CD4-positive, alpha-beta memory T cell (primary cell): ENCODE data around the gene STMP1. TPM values are rescaled to one million over a fixed set of nuclear protein-coding genes. Genes with fewer than 3 reads are reported as not detected.
"Not testable (repeated sequence)": the region's sequence is repeated elsewhere in the genome, so short reads cannot be mapped to it uniquely, and the experiment has no call there.

Source experiments
- CTCF ChIA-PET: fragments of 350-600 bp; sonication (Branson Sonifier 250); formaldehyde crosslinking; loops from one replicate; lab custom pipeline; 2021; ENCODE audit warnings: inconsistent platforms; ENCODE audit not compliant: partially characterized antibody; lab: Charles Lee
- POLR2A ChIA-PET: fragments of 350-600 bp; sonication (Branson Sonifier 250); formaldehyde crosslinking; loops from one replicate; lab custom pipeline; 2021; ENCODE audit not compliant: partially characterized antibody; lab: Charles Lee
- DNase-seq, 5 donors: peaks; one replicate each; pipeline versions ENCODE4 v3.0.0 to v3.0.0-alpha.2; 2020 to 2022; ENCODE audit warnings: mixed read lengths in 1 of 5
- H3K27ac ChIP-seq: one replicate; pipeline ENCODE4 v1.7.0; 2013; ENCODE audit warnings: low read depth, low read length
- H3K27me3 ChIP-seq: 2 replicates; pipeline ENCODE4 v1.7.0; 2013; ENCODE audit warnings: mild to moderate bottlenecking, low read length, moderate library complexity; ENCODE audit not compliant: insufficient read depth
- H3K36me3 ChIP-seq: 2 replicates; pipeline ENCODE4 v1.7.0; 2013; ENCODE audit warnings: mild to moderate bottlenecking, low read length, moderate library complexity; ENCODE audit not compliant: insufficient read depth
- H3K4me1 ChIP-seq: 2 replicates; pipeline ENCODE4 v1.7.0; 2013; ENCODE audit warnings: mild to moderate bottlenecking, low read length, moderate library complexity; ENCODE audit not compliant: insufficient read depth
- H3K4me3 ChIP-seq, 2 donors: one replicate each; pipeline ENCODE4 v1.7.0; 2013; ENCODE audit warnings: low read length in 2 of 2, mild to moderate bottlenecking in 1 of 2
- H3K9me3 ChIP-seq, 2 donors: one replicate each; pipeline ENCODE4 v1.7.0; 2013; ENCODE audit warnings: low read length in 2 of 2, control low read depth in 1 of 2; ENCODE audit not compliant: control insufficient read depth in 1 of 2
- H3K27ac Mint-ChIP-seq, 7 donors: one replicate each; pipeline ENCODE4 v1.8.0; 2020 to 2021; ENCODE audit warnings: mixed read lengths in 7 of 7, mild to moderate bottlenecking in 6 of 7, inconsistent platforms in 3 of 7, moderate library complexity in 3 of 7
- H3K27me3 Mint-ChIP-seq, 2 donors: one replicate each; pipeline ENCODE4 v1.8.0; 2020 to 2021; ENCODE audit warnings: mixed read lengths in 2 of 2
- H3K36me3 Mint-ChIP-seq, 2 donors: one replicate each; pipeline ENCODE4 v1.8.0; 2020 to 2021; ENCODE audit warnings: mixed read lengths in 2 of 2, inconsistent platforms in 1 of 2, mild to moderate bottlenecking in 1 of 2
- H3K4me1 Mint-ChIP-seq, 4 donors: one replicate each; pipeline ENCODE4 v1.8.0; 2020 to 2021; ENCODE audit warnings: mixed read lengths in 4 of 4, mild to moderate bottlenecking in 1 of 4
- H3K4me3 Mint-ChIP-seq, 8 donors: one replicate each; pipeline ENCODE4 v1.8.0; 2020 to 2021; ENCODE audit warnings: mixed read lengths in 8 of 8, mild to moderate bottlenecking in 7 of 8, moderate library complexity in 6 of 8, inconsistent platforms in 3 of 8
- H3K9me3 Mint-ChIP-seq, 8 donors: one replicate each; pipeline ENCODE4 v1.8.0; 2020 to 2021; ENCODE audit warnings: mixed read lengths in 8 of 8, mild to moderate bottlenecking in 5 of 8, inconsistent platforms in 3 of 8, moderate library complexity in 1 of 8
- intact Hi-C: fragments of 100-400 bp; cut with micrococcal nuclease; formaldehyde crosslinking; loops from one replicate; pipeline ENCODE4 v1.15.1; 2023
- polyA plus RNA-seq, 2 donors: library from polyadenylated mRNA; unstranded; fragments of 300-500 nt; fragmentation: Illumina TruSeq; gene quantifications; one replicate each; pipeline ENCODE4 v1.2.3, GENCODE V29; 2021
- total RNA-seq, 2 experiments: library from RNA; stranded (reverse); gene quantifications; one replicate each; pipeline ENCODE4 v1.2.3, GENCODE V29; 2021

STMP1 gene
- total and polyA plus RNA-seq, 4 experiments from 2014 or later: 29.5 to 59.2 (median 37.0) TPM

DNA sequence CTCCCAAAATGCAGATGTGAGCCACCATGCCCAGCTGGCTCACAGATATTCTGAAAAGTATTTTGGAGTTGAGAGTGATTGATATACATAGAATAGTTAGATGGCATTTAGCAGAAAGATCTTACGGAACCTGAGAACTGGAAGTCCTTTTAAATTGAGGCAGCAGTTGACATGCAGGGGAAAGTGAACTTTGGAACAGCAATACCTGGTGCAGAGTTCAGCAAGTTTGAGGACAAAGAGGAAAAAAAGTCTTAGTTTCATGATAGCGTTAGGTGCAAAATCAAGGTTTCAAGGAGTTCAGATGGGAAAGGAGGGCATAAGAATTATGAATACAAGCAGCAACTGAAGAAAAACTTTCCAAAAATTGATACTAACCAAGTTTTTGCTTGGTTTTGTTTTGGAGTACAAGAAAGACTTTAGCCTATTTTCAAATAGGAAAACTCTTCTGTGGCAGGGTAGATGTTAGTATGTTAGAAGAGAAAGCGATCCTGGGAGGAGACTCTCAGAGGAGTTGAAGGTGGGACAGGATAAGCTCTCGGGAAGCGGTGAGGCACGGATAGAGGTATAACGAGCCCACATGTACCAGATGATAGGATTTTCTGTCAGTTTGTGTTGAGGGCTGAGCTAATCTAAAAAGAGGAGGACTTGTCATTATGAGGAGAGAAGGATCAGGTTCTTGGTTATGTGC is 28.0 kb upstream of the STMP1 start:
- Mint-ChIP-seq H3K9me3 (peaks cover 0 to 2% (median 0%) of the 10 kb centered on the region in 8 donors), H3K4me1 (peaks cover 0 to 4% (median 0%) of the 10 kb centered on the region in 4 donors), H3K36me3 (peaks cover 38 to 58% of the 10 kb centered on the region in 2 donors), H3K27ac (peak overlapping the region in 2 of 7 donors; percentile 27 to 47), H3K27me3 (no peaks in the 10 kb centered on the region), H3K4me3 (no peak overlapping the region)
- H3K4me3 ChIP-seq: no peak overlapping the region
- no peaks in the 10 kb centered on the region for H3K9me3 ChIP-seq
- H3K27me3 ChIP-seq: no peaks in the 10 kb centered on the region
- POLR2A ChIA-PET: no interaction called here
- DNase-seq: no peak
- H3K36me3 ChIP-seq: peaks cover 48% of the 10 kb centered on the region
- H3K27ac ChIP-seq: no peak overlapping the region
- H3K4me1 ChIP-seq: no peaks in the 10 kb centered on the region
- intact Hi-C loops: no loop called here
- CTCF ChIA-PET: interaction anchor here (0.6 to 7.7 kb wide), 2 partner anchors 11 to 299 kb away, joined by 3 to 36 read pairs; no protein-coding TSS in a partner anchor

- CTCF ChIA-PET: interaction anchor here (1.0 kb wide), 1 partner anchor 21 kb away, joined by 3 read pairs; no protein-coding TSS in a partner anchor
- not testable (repeated sequence) for H3K9me3 Mint-ChIP-seq
Observed at GRCh38 chr7:135639690-135640089, 22.6 kb upstream of the STMP1 start.

DNA sequence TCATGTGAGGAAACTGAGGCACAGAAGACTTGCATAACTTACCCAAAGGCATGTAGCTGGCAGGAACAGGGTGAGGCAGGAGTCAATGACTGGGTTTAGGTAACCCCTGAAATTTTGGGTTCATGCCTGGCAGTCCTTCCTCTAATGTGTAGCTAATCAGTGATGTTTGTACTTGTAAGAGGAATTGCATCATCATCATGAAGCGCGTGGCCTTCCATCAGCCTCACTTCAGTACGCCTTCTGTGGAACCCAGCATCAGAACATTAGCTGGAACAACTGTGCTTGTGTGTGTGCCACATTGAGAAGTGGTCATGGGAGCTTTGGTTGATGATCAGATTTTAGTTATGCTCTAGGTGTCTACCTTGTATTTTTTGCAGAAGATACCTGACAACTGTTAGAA is 18.2 kb upstream of the STMP1 start:
- Histone ChIP-seq H3K36me3 (peaks cover 47% of the 10 kb centered on the region), H3K27ac (no peak overlapping the region), H3K4me3 (no peak overlapping the region), H3K4me1 (no peaks in the 10 kb centered on the region), H3K27me3 (no peaks in the 10 kb centered on the region), H3K9me3 (no peaks in the 10 kb centered on the region)
- Mint-ChIP-seq H3K4me3 (no peak overlapping the region), H3K4me1 (peaks cover 0 to 3% (median 2%) of the 10 kb centered on the region in 4 donors), H3K27ac (peak overlapping the region in 1 of 7 donors; percentile 61), H3K9me3 (no peaks in the 10 kb centered on the region), H3K27me3 (no peaks in the 10 kb centered on the region), H3K36me3 (peaks cover 42 to 71% of the 10 kb centered on the region in 2 donors)
- no peak for DNase-seq
- ChIA-PET POLR2A (no interaction called here), CTCF (interaction anchor here (1.0 to 6.8 kb wide), 21 partner anchors 9 to 370 kb away, joined by 3 to 113 read pairs (median 6); partner anchors contain the start of gene STMP1)
- intact Hi-C loops: no loop called here

More at GRCh38 chr7:135639690-135640089, 22.6 kb upstream of the STMP1 start:
- H3K9me3 ChIP-seq, H3K4me1 ChIP-seq, H3K4me3 Mint-ChIP-seq, H3K4me3 ChIP-seq, H3K4me1 Mint-ChIP-seq, DNase-seq, H3K27me3 Mint-ChIP-seq, H3K27me3 ChIP-seq, H3K27ac ChIP-seq, intact Hi-C loops, POLR2A ChIA-PET: not testable (repeated sequence)
- peaks cover 54% of the 10 kb centered on the region for H3K36me3 ChIP-seq
- Mint-ChIP-seq H3K36me3 (peaks cover 44 to 72% of the 10 kb centered on the region in 2 donors), H3K27ac (peak overlapping the region in 2 of 7 donors; percentile 2 to 46)

- Mint-ChIP-seq H3K27ac (peak overlapping the region in 3 of 7 donors; percentile 14 to 76 (median 49)), H3K36me3 (peaks cover 38 to 70% of the 10 kb centered on the region in 2 donors), H3K9me3 (no peaks in the 10 kb centered on the region), H3K4me3 (no peak overlapping the region), H3K27me3 (no peaks in the 10 kb centered on the region), H3K4me1 (peaks cover 0 to 3% (median 2%) of the 10 kb centered on the region in 4 donors)
- no peaks in the 10 kb centered on the region for H3K9me3 ChIP-seq
- POLR2A ChIA-PET: no interaction called here
- H3K27me3 ChIP-seq: no peaks in the 10 kb centered on the region
- H3K4me1 ChIP-seq: no peaks in the 10 kb centered on the region
- CTCF ChIA-PET: interaction anchor here (0.7 to 6.8 kb wide), 35 partner anchors 9 to 370 kb away, joined by 3 to 113 read pairs (median 5); partner anchors contain the start of gene STMP1
- no peak overlapping the region for H3K4me3 ChIP-seq
- H3K36me3 ChIP-seq: peaks cover 45% of the 10 kb centered on the region
- no peak overlapping the region for H3K27ac ChIP-seq
- intact Hi-C loops: loop anchor here (1.0 kb wide), 2 partner anchors 132 to 363 kb away; no protein-coding TSS in a partner anchor
- no peak for DNase-seq
Observed at GRCh38 chr7:135644729-135645128, 17.6 kb upstream of the STMP1 start.

DNA sequence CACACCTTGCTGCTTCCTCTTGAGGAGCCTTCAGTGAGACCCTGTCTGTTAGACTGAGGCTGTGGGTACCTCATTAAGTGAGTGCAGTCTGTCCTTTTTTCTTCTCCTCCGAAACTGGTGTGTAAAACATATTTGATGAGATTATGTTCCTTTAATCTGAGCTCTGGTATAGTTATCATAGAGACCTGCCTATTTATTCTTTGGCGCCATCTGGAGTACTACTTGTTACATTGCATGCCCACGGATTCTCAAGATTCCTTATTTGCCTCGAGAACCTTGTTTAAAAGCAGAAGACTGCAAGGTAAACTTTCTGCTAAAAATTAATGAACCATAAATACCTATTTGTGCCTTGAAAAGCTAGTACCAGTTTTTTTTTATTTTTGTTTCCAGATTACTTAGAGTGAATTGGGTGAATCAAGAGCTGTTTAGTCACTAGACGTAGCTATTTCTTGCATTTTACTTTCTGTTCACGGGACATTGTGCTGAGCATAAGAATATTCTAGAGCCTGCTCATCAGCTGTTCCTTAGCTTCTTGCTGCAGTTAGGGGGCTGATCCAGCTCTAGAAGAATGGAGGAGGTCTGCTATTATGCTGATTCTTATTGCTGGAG is 16.9 kb upstream of the STMP1 start:
- H3K4me3 Mint-ChIP-seq: no peak overlapping the region
- H3K27me3 Mint-ChIP-seq: no peaks in the 10 kb centered on the region
- DNase-seq: peak; percentile 35 to 46 (median 43)
- peaks cover 43% of the 10 kb centered on the region for H3K36me3 ChIP-seq
- intact Hi-C loops: loop anchor here (1.0 kb wide), 2 partner anchors 133 to 364 kb away; no protein-coding TSS in a partner anchor
- ChIA-PET POLR2A (interaction anchor here (1.1 kb wide), 1 partner anchor 497 kb away, joined by 3 read pairs; the partner anchor contains the start of gene TMEM140), CTCF (interaction anchor here (0.7 to 6.8 kb wide), 41 partner anchors 8 to 448 kb away, joined by 3 to 113 read pairs (median 4); partner anchors contain the start of gene STMP1)
- H3K4me3 ChIP-seq: no peak overlapping the region
- H3K36me3 Mint-ChIP-seq: peaks cover 37 to 65% of the 10 kb centered on the region in 2 donors
- no peaks in the 10 kb centered on the region for H3K27me3 ChIP-seq
- no peak overlapping the region for H3K27ac ChIP-seq
- peak overlapping the region in 4 of 7 donors; percentile 18 to 68 (median 32) for H3K27ac Mint-ChIP-seq
- H3K4me1 Mint-ChIP-seq: peaks cover 0 to 3% (median 2%) of the 10 kb centered on the region in 4 donors
- no peaks in the 10 kb centered on the region for H3K9me3 Mint-ChIP-seq
- no peaks in the 10 kb centered on the region for H3K4me1 ChIP-seq
- H3K9me3 ChIP-seq: no peaks in the 10 kb centered on the region

DNA sequence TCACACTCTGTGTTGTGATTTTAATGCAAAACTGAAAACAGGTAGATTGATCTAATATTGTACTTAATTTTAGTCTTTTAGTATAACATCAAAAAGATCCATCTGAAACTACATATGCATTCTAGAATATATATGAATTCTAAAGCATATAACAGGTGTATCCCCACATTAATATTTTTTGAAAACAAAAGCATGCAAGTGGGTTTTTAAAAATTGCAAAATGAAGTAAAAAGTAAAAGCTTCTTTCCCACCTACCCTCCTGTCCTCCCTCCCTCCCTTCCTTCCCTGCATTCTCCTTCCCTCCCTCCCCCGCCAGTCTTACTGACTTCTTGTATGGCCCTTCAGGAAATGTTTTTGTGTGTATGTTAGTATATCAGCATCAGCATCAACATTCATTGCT is 14.6 kb upstream of the STMP1 start:
- Histone ChIP-seq H3K36me3 (peaks cover 35% of the 10 kb centered on the region), H3K9me3 (no peaks in the 10 kb centered on the region), H3K4me1 (no peaks in the 10 kb centered on the region), H3K4me3 (no peak overlapping the region), H3K27me3 (no peaks in the 10 kb centered on the region), H3K27ac (no peak overlapping the region)
- no peak overlapping the region for H3K4me3 Mint-ChIP-seq
- POLR2A ChIA-PET: no interaction called here
- DNase-seq: no peak
- H3K27ac Mint-ChIP-seq: no peak overlapping the region
- peaks cover 34 to 45% of the 10 kb centered on the region in 2 donors for H3K36me3 Mint-ChIP-seq
- CTCF ChIA-PET: interaction anchor here (1.2 to 6.8 kb wide), 6 partner anchors 13 to 374 kb away, joined by 3 to 113 read pairs (median 22); partner anchors contain the start of gene STMP1
- H3K9me3 Mint-ChIP-seq: no peaks in the 10 kb centered on the region
- intact Hi-C loops: no loop called here
- no peaks in the 10 kb centered on the region for H3K27me3 Mint-ChIP-seq
- H3K4me1 Mint-ChIP-seq: peaks cover 0 to 3% (median 2%) of the 10 kb centered on the region in 4 donors

DNA sequence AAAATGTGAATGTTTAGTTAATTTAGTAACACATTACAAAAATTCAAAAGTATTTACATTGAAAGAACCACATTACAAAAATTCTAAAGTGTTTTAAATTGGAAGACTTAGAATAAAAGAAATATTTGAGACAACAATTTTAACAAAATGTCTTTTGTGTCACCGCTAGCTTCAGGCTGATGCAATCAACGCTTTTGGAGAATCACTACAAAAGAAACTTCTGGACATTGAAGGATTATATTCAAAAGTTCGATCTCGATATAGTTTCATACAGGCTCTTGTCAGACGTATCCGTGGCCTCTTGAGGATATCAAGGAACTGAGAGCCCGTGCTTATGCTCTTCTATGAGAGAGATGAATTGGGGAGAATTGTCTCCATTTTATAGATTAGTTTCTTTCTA is 14.1 kb upstream of the STMP1 start:
- Histone ChIP-seq H3K9me3 (no peaks in the 10 kb centered on the region), H3K27ac (no peak overlapping the region), H3K4me3 (no peak overlapping the region), H3K27me3 (no peaks in the 10 kb centered on the region), H3K4me1 (no peaks in the 10 kb centered on the region), H3K36me3 (peaks cover 31% of the 10 kb centered on the region)
- ChIA-PET POLR2A (no interaction called here), CTCF (interaction anchor here (3.0 to 6.8 kb wide), 2 partner anchors 27 to 368 kb away, joined by 7 to 113 read pairs; no protein-coding TSS in a partner anchor)
- Mint-ChIP-seq H3K36me3 (peaks cover 34 to 40% of the 10 kb centered on the region in 2 donors), H3K27ac (no peak overlapping the region), H3K4me1 (peaks cover 0 to 3% (median 2%) of the 10 kb centered on the region in 4 donors), H3K4me3 (no peak overlapping the region), H3K27me3 (no peaks in the 10 kb centered on the region), H3K9me3 (no peaks in the 10 kb centered on the region)
- intact Hi-C loops: no loop called here
- no peak for DNase-seq
